Aorta (tissue), 5 donors: ENCODE results near the gene RAB8B. TPM values are rescaled to one million over a fixed set of nuclear protein-coding genes. Genes with fewer than 3 reads are reported as not detected.

Experiments used
- ATAC-seq: fragments of 200-7000 bp; cut with Tn5 transposase; one replicate; pipeline ENCODE4 v1.9.1; 2022; ENCODE audit warnings: moderate library complexity; ENCODE audit not compliant: low FRiP score
- DNase-seq, 2 donors: peaks; one replicate each; pipeline ENCODE4 v3.0.0-alpha.2; 2020
- H3K27ac ChIP-seq, 2 donors: one replicate each; pipeline ENCODE4 v1.5.1; 2013; ENCODE audit warnings: low read length in 2 of 2, mild to moderate bottlenecking in 2 of 2, moderate library complexity in 2 of 2, control low read depth in 1 of 2, inconsistent platforms in 1 of 2, low read depth in 1 of 2
- H3K27me3 ChIP-seq, 2 donors: one replicate each; pipeline ENCODE4 v1.6.1; 2013; ENCODE audit warnings: control low read depth in 1 of 2, low read length in 1 of 2, mild to moderate bottlenecking in 1 of 2, moderate library complexity in 1 of 2; ENCODE audit not compliant: insufficient read depth in 2 of 2, control insufficient read depth in 1 of 2
- H3K36me3 ChIP-seq, 2 donors: one replicate each; pipeline ENCODE4 v1.6.1; 2013; ENCODE audit warnings: control low read depth in 1 of 2, low read length in 1 of 2, mild to moderate bottlenecking in 1 of 2; ENCODE audit not compliant: insufficient read depth in 2 of 2, control insufficient read depth in 1 of 2
- H3K4me1 ChIP-seq, 2 donors: one replicate each; pipeline ENCODE4 v1.6.1; 2013; ENCODE audit warnings: low read length in 2 of 2, control low read depth in 1 of 2, mild to moderate bottlenecking in 1 of 2, moderate library complexity in 1 of 2; ENCODE audit not compliant: insufficient read depth in 2 of 2, control insufficient read depth in 1 of 2
- H3K4me3 ChIP-seq, 2 donors: one replicate each; pipeline ENCODE4 v1.5.1; 2013; ENCODE audit warnings: low read length in 2 of 2, control low read depth in 1 of 2, mild to moderate bottlenecking in 1 of 2
- H3K9me3 ChIP-seq: one replicate; pipeline ENCODE4 v1.6.1; 2013; ENCODE audit warnings: mild to moderate bottlenecking, low read length; ENCODE audit not compliant: control insufficient read depth
- WGBS, 2 donors: extraction: QIAGEN DNeasy Blood & Tissue Kit; methylation state at CpG; one replicate each; pipeline ENCODE4 v1.1.7; 2013; 5-methylcytosine and 5-hydroxymethylcytosine counted together
- intact Hi-C, 2 donors: fragments of 100-400 bp; cut with DNase I; formaldehyde crosslinking; loops; one replicate each; pipeline versions ENCODE4 v1.14.2 to v1.15.0; 2022
- polyA plus RNA-seq, 2 donors: library from polyadenylated mRNA; stranded (reverse); fragments of 200-250 nt; gene quantifications; one replicate each; pipeline ENCODE4 v1.2.3, GENCODE V29; 2013
- total RNA-seq, 2 donors: library from RNA; stranded (reverse); fragmentation: NEBNext Ultra II Directional; extraction: Animal tissue kit (Norgen Biotek cat#: 25700); gene quantifications; one replicate each; pipeline ENCODE4 v1.2.1, GENCODE V29; 2021
- donor health status: healthy with polysubstance abuse.
- donor health status: Bipolar disorder and iron deficiency.
- donor health status: DM: no; HTN: no; CAD: no.
- donor health status: DM: no; HTN: no; CAD: no.
- donor health status: DM: yes; HTN: yes; CAD: no.

Gene RAB8B
- total and polyA plus RNA-seq, 4 donors: 14.8 to 47.9 (median 29.6) TPM

- intact Hi-C loops: loop anchor here in 1 of 2 donors (5.0 kb wide), 1 partner anchor 89 kb away; the partner anchor contains the start of gene APH1B
- ATAC-seq: no peak
- WGBS, 2 donors: 38 to 39% methylated on average over 10 of the region's 10 CpGs
Measured at GRCh38 chr15:63188247-63188925, 1.0 kb upstream of the RAB8B start.

DNA sequence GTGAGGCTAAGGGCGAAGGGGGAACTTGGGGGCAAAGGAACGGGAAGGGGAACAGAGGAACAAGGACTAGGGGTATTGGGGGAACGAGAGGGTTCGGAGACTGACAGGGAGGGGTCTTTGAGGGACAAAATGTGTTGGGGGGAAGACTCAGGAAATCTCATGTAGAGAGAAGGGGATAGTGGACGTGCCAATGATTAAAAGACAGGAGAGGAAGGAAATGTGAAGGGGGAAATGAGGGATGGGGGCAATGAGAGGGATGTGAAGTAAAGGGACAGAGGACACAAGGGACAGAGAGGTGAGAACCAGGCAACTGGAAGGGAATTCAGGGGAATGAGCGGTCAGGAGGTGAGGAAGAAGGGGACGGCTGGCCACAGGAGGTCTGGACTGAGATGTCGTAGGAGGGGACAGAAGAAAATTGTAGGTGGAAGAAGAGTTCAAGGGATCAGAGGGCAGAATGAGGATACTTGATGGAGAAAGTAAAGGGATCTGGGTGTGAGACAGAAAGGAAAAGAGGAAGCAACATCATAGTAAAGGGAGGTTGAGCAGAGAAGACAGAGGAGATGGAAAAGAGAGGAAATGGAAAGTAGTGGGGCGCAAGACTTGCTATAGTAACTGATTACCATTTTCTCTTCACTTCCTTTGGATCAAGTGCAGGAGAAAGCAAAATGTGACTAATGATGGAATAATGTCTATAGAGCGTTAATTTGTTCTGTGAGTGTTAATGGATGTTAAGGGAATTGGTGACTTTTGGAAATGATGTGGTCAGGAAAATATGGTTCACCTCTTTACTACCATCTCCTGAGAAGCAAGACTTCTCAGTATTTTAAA is 749 bp downstream of the RAB8B start:
- 3 to 7% methylated on average over 10 of the region's 10 CpGs for WGBS, 2 donors
- Histone ChIP-seq H3K4me3 (peak overlapping the region; percentile 68 to 88), H3K27me3 (no peaks in the 10 kb centered on the region), H3K4me1 (no peaks in the 10 kb centered on the region), H3K27ac (no peak overlapping the region), H3K9me3 (no peaks in the 10 kb centered on the region), H3K36me3 (no peaks in the 10 kb centered on the region)
- DNase-seq (no peak), ATAC-seq (no peak)
- intact Hi-C loops: loop anchor here (1.0 to 5.0 kb wide), 3 partner anchors 33 to 87 kb away; partner anchors contain the start of genes APH1B (in 2 of the 2) and RPS27L (in 1 of the 2)

More at GRCh38 chr15:63188247-63188925, 1.0 kb upstream of the RAB8B start:
- no peaks in the 10 kb centered on the region for H3K27me3 ChIP-seq
- DNase-seq: no peak
- H3K4me1 ChIP-seq: no peaks in the 10 kb centered on the region
- no peaks in the 10 kb centered on the region for H3K9me3 ChIP-seq
- H3K4me3 ChIP-seq: peak overlapping the region; percentile 57 to 71
- peak overlapping the region in 1 of 2 donors; percentile 43 for H3K27ac ChIP-seq
- no peaks in the 10 kb centered on the region for H3K36me3 ChIP-seq

GRCh38 chr15:63190769-63191649 is 1.6 kb downstream of the RAB8B start:
- DNase-seq: no peak
- Histone ChIP-seq H3K27me3 (no peaks in the 10 kb centered on the region), H3K4me1 (no peaks in the 10 kb centered on the region), H3K27ac (no peak overlapping the region), H3K36me3 (no peaks in the 10 kb centered on the region), H3K4me3 (peak overlapping the region; percentile 68 to 88), H3K9me3 (no peaks in the 10 kb centered on the region)
- WGBS, 2 donors: 47 to 53% methylated on average over 3 of the region's 3 CpGs
- no peak for ATAC-seq
- intact Hi-C loops: no loop called here

DNA sequence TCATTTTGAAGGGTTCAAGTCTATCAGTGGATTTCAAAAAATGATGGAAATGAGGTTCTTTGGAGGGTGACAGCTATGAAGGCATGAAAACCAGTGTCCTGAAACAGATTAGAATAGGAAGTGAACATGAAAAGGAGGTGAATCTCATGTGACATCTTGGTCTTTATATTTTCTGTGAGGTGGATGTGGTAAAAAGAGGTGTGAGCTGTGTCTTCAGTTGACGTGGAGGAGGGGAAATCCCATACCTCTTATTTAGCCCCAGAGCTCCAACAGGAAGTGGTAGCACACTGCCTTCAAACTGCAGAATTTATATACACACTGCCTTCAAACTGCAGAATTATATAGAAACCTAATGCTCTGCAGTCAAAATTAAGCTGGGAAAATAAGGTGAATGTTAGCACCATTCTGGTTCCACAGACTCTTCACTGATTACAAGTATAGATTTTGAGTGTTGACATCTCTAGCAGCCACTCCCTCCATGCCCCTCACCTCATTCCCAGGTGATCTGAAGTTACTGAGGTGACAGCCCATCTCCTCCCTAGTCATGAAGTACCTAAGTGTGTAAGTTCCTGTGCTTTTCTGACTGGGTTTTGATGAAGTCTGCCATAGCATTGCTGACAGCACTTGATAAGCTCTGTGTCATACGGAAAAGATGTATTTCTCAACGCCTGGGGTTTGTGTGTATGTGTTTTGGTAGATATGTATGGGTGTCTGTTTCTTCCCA is 2.7 kb downstream of the RAB8B start:
- H3K4me1 ChIP-seq: no peaks in the 10 kb centered on the region
- intact Hi-C loops: no loop called here
- H3K27me3 ChIP-seq: no peaks in the 10 kb centered on the region
- no peak for DNase-seq
- H3K36me3 ChIP-seq: no peaks in the 10 kb centered on the region
- H3K27ac ChIP-seq: no peak overlapping the region
- H3K4me3 ChIP-seq: no peak overlapping the region
- no peaks in the 10 kb centered on the region for H3K9me3 ChIP-seq
- WGBS, 2 donors: 74 to 76% methylated on average over 3 of the region's 3 CpGs
- ATAC-seq: no peak

GRCh38 chr15:63192619-63193206 is 3.3 kb downstream of the RAB8B start:
- Histone ChIP-seq H3K27ac (no peak overlapping the region), H3K9me3 (no peaks in the 10 kb centered on the region), H3K36me3 (no peaks in the 10 kb centered on the region), H3K27me3 (no peaks in the 10 kb centered on the region), H3K4me1 (no peaks in the 10 kb centered on the region), H3K4me3 (no peak overlapping the region)
- DNase-seq (no peak), ATAC-seq (no peak)
- intact Hi-C loops: no loop called here
- 91 to 95% methylated on average over 5 of the region's 5 CpGs for WGBS, 2 donors

GRCh38 chr15:63194302-63194701 is 4.9 kb downstream of the RAB8B start:
- peaks cover 0 to 1% of the 10 kb centered on the region in 2 donors for H3K36me3 ChIP-seq
- ATAC-seq (no peak), DNase-seq (no peak)
- H3K4me1 ChIP-seq: no peaks in the 10 kb centered on the region
- 40 to 57% methylated on average over 4 of the region's 4 CpGs for WGBS, 2 donors
- no peaks in the 10 kb centered on the region for H3K9me3 ChIP-seq
- no peaks in the 10 kb centered on the region for H3K27me3 ChIP-seq
- intact Hi-C loops: no loop called here
- H3K27ac ChIP-seq: no peak overlapping the region
- H3K4me3 ChIP-seq: no peak overlapping the region

DNA sequence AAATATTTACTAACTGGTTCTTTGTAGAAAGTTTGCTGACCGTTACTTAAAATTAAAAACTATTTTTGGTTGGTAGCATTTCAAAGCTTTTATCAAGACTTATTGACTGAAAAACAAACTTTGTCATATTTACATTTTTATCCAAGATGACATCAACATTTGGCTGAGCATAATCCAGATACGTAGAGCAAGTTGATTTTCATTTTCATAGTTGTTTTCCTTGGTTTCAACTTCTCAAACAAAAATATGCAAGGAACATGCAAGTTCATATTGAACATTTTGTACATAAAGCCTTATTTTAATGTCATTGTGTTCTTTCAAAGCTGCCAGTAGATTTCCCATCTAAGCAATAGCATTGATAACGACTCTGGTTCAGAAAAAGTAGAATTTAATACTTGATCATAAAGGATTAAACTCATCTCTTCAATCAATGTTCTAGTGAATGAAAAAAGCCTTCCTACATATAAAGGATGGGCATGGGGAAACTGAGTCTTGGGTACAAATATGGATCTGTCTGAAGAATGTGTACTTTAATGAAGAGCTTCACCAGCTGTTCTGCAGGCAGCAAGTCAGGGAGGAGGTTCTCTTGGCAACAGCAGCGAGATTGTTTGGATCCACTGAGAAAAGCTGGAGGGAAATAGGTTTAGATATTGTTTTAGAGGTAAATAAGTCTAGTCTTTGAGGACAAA is 5.6 kb downstream of the RAB8B start:
- intact Hi-C loops: no loop called here
- Histone ChIP-seq H3K27me3 (no peaks in the 10 kb centered on the region), H3K4me3 (peak overlapping the region in 1 of 2 donors; percentile 18), H3K9me3 (no peaks in the 10 kb centered on the region), H3K4me1 (no peaks in the 10 kb centered on the region), H3K27ac (no peak overlapping the region), H3K36me3 (peaks cover 0 to 1% of the 10 kb centered on the region in 2 donors)
- ATAC-seq: no peak
- WGBS, 2 donors: 15 to 17% methylated on average over 4 of the region's 4 CpGs
- no peak for DNase-seq
